Psoas muscle (tissue), 8 donors: ENCODE results near the gene TSC22D3. TPM values are rescaled to one million over a fixed set of nuclear protein-coding genes. Genes with fewer than 3 reads are reported as not detected.

Source experiments
- ATAC-seq, 4 donors: fragments of 200-7000 bp; cut with Tn5 transposase; one replicate each; pipeline ENCODE4 v1.9.1; 2020; ENCODE audit warnings: moderate library complexity in 3 of 4, mild to moderate bottlenecking in 2 of 4
- DNase-seq, 2 donors: peaks; one replicate each; pipeline ENCODE4 v3.0.0-alpha.2; 2020
- H3K27ac ChIP-seq: fragments of 200-600 bp; one replicate; pipeline ENCODE4 v1.8.0; 2022
- H3K27me3 ChIP-seq, 3 donors: fragments of 200-600 bp in 1 of 3; one replicate each; pipeline versions ENCODE4 v1.6.1 to v1.8.0; 2013 to 2022; ENCODE audit warnings: low read length in 2 of 3, mild to moderate bottlenecking in 2 of 3, moderate library complexity in 1 of 3; ENCODE audit not compliant: insufficient read depth in 3 of 3
- H3K36me3 ChIP-seq, 2 donors: fragments of 200-600 bp in 1 of 2; one replicate each; pipeline versions ENCODE4 v1.6.1 to v1.8.0; 2013 to 2022; ENCODE audit warnings: low read depth in 1 of 2, mild to moderate bottlenecking in 1 of 2, moderate library complexity in 1 of 2; ENCODE audit not compliant: insufficient read depth in 1 of 2
- H3K4me1 ChIP-seq: fragments of 200-600 bp; one replicate; pipeline ENCODE4 v1.8.0; 2022
- H3K4me3 ChIP-seq: fragments of 200-600 bp; one replicate; pipeline ENCODE4 v1.8.0; 2022; ENCODE audit warnings: mild to moderate bottlenecking
- H3K9me3 ChIP-seq: fragments of 200-600 bp; one replicate; pipeline ENCODE4 v1.8.0; 2022
- WGBS, 3 donors: extraction: QIAGEN DNeasy Blood & Tissue Kit; methylation state at CpG; one replicate each; pipeline versions ENCODE4 v1.1.6 to v1.1.7; 2013; 5-methylcytosine and 5-hydroxymethylcytosine counted together
- intact Hi-C, 2 donors: fragments of 100-400 bp; cut with DNase I; formaldehyde crosslinking; loops; one replicate each; pipeline versions ENCODE4 v1.11.0 to v1.14.2; 2022
- polyA plus RNA-seq, 3 donors: library from polyadenylated mRNA; stranded (reverse); fragments of 200-250 nt; gene quantifications; one replicate each; pipeline ENCODE4 v1.2.3, GENCODE V29; 2013
- total RNA-seq, 4 donors: library from RNA; stranded (reverse); fragmentation: NEBNext Ultra II Directional in 2 of 4; extraction: Animal tissue kit (Norgen Biotek cat#: 25700) in 2 of 4; gene quantifications; one replicate each; pipeline versions ENCODE4 v1.2.1 to v1.2.4, GENCODE V29; 2021 to 2023
- TF ChIP-seq, protein P1 (sequence below): fragments of 200-600 bp; IDR thresholded peaks from one replicate; pipeline ENCODE4 v1.8.0; 2022; ENCODE audit warnings: antibody characterized with exemption
- donor health status: healthy with polysubstance abuse.
- donor health status: DM: no; HTN: no; CAD: no; lungs with moderate emphysema.
- donor health status: Bipolar disorder and iron deficiency.
- donor health status: healthy.
- donor health status: DM: yes; HTN: yes; CAD: no.
- donor health status: DM: no; HTN: no; CAD: no.
- donor health status: DM: no; HTN: no; CAD: no.
- donor health status: DM: yes; HTN: yes; CAD: no.

TSC22D3 gene
- total and polyA plus RNA-seq, 7 donors: 23.7 to 1,236 (median 310) TPM

DNA sequence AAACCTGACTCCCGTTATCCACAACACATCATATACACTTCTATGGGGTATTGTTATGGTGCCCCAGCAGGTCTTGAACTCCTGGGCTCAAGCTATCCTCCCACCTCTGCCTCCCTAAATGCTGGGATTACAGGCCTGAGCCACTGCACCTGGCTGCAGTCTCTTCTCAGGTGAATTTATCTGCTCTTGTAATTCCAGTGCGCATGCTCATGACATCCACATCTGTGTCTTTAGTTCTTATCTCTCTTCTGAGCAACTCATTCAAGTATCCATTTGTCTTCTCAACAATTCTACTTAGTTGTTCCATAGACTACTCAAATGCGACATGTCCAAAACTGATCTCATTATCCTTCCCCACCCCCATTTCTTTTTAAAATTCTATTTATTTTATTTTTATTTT, 29.6 kb upstream of the TSC22D3 start:
- 86 to 90% (median 86%) methylated on average over 3 of the region's 3 CpGs for WGBS, 3 donors
- H3K27me3 ChIP-seq: peaks cover 0 to 22% (median 0%) of the 10 kb centered on the region in 3 donors
- ATAC-seq: no peak
- DNase-seq: no peak
- intact Hi-C loops: no loop called here
- H3K9me3 ChIP-seq: peaks cover 12% of the 10 kb centered on the region
- H3K4me1 ChIP-seq: no peaks in the 10 kb centered on the region
- H3K36me3 ChIP-seq: no peaks in the 10 kb centered on the region
- H3K4me3 ChIP-seq: no peak overlapping the region
- H3K27ac ChIP-seq: no peak overlapping the region
- TF ChIP-seq, protein P1, sequence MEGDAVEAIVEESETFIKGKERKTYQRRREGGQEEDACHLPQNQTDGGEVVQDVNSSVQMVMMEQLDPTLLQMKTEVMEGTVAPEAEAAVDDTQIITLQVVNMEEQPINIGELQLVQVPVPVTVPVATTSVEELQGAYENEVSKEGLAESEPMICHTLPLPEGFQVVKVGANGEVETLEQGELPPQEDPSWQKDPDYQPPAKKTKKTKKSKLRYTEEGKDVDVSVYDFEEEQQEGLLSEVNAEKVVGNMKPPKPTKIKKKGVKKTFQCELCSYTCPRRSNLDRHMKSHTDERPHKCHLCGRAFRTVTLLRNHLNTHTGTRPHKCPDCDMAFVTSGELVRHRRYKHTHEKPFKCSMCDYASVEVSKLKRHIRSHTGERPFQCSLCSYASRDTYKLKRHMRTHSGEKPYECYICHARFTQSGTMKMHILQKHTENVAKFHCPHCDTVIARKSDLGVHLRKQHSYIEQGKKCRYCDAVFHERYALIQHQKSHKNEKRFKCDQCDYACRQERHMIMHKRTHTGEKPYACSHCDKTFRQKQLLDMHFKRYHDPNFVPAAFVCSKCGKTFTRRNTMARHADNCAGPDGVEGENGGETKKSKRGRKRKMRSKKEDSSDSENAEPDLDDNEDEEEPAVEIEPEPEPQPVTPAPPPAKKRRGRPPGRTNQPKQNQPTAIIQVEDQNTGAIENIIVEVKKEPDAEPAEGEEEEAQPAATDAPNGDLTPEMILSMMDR: no peak

DNA sequence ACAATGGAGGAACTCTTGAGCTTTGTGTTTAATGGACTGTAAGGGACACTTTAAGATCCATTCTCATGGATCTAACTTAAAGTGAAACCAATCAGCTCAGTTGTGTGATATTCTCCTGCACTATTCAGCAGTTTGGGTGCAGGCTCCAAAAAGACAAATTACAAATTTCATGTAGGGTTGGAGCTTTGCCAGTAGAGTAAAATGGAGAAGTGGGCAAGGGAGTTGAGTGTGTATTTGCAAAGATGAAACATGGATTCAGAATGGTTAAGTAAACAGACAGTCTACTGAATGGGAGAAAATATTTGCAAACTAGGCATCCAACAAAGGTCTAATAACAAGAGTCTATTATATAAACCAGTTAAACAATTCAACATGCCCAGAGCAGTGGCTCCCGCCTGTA, 28.8 kb upstream of the TSC22D3 start:
- Histone ChIP-seq H3K9me3 (peaks cover 12% of the 10 kb centered on the region), H3K36me3 (no peaks in the 10 kb centered on the region), H3K27me3 (peaks cover 0 to 22% (median 0%) of the 10 kb centered on the region in 3 donors), H3K27ac (no peak overlapping the region), H3K4me3 (no peak overlapping the region), H3K4me1 (no peaks in the 10 kb centered on the region)
- no peak for DNase-seq
- intact Hi-C loops: no loop called here
- TF ChIP-seq, protein P1: no peak
- ATAC-seq: no peak
- WGBS, 3 donors: 70 to 82% (median 75%) methylated on average over 1 of the region's 1 CpG

DNA sequence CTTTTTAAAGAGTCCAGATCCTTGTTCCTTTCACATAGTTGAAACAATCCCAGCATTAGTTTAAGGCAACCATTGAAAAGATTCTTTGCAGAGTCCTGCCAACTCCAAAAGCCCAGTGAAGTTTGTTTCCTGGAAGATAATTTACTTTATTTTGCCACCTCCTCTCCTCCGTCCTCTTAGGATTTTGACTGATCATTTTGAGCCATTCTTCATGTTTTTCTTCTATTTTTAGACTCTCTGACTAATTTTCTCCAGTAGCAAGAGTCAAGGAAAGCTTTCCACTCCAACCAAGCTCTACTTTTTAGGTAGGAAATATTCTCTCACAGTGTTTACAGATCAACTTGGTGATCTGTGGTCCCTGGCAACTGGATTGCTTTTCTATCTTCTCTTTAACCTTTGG, 12.2 kb upstream of the TSC22D3 start:
- TF ChIP-seq, protein P1: no peak
- no peak for ATAC-seq
- Histone ChIP-seq H3K4me3 (no peak overlapping the region), H3K36me3 (no peaks in the 10 kb centered on the region), H3K9me3 (no peaks in the 10 kb centered on the region), H3K27ac (no peak overlapping the region), H3K4me1 (no peaks in the 10 kb centered on the region), H3K27me3 (peaks cover 0 to 19% (median 0%) of the 10 kb centered on the region in 3 donors)
- intact Hi-C loops: no loop called here
- WGBS, 3 donors: 7 to 22% (median 9%) methylated on average over 1 of the region's 1 CpG
- no peak for DNase-seq

DNA sequence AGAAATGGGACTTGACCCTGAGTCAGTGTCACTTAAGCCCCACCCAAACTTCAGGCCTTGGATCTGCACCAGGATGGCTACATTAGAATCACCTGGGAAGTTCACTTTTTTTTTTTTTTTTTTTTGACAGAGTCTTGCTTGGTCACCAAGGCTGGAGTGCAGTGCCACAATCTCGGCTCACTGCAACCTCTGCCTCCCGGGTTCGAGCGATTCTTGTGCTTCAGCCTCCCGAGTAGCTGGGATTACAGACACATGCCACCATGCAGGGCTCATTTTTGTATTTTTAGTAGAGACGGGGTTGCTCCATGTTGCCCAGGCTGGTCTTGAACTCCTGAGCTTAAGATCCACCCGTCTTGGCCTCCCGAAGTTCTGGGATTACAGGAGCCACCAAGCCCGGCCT, 4.9 kb upstream of the TSC22D3 start:
- intact Hi-C loops: no loop called here
- ATAC-seq: no peak
- no peak overlapping the region for H3K4me3 ChIP-seq
- DNase-seq: no peak
- no peaks in the 10 kb centered on the region for H3K36me3 ChIP-seq
- H3K4me1 ChIP-seq: peaks cover 6% of the 10 kb centered on the region
- no peak overlapping the region for H3K27ac ChIP-seq
- 81 to 93% (median 89%) methylated on average over 9 of the region's 9 CpGs for WGBS, 3 donors
- TF ChIP-seq, protein P1: no peak
- H3K9me3 ChIP-seq: no peaks in the 10 kb centered on the region
- peaks cover 0 to 15% (median 0%) of the 10 kb centered on the region in 3 donors for H3K27me3 ChIP-seq

DNA sequence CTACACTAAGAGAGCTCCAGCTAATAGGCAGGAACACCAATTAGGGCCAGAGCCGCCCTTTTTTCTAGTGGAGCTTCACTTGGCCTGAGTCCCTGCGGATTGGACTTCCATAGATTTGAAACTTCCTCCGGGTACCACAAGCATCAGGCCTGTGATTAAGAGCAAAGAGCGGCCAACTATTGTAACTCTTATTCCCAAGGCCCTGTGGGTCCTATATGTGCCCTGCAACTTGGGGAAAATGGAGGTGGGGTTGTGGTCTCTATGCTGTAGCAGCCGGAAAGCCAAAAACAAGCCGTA, 1.9 kb upstream of the TSC22D3 start, which contains the start of gene NCBP2L:
Gene NCBP2L (plus strand): TSS at position 198 of the 297 bp plus-strand sequence. CDS start 16,488 bp downstream, outside the sequence.
- intact Hi-C loops: loop anchor here (2.0 to 5.0 kb wide), 4 partner anchors 59 to 120 kb away; no protein-coding TSS in a partner anchor
- H3K9me3 ChIP-seq: no peaks in the 10 kb centered on the region
- DNase-seq (no peak), ATAC-seq (no peak)
- WGBS, 3 donors: 60 to 81% (median 69%) methylated on average over 6 of the region's 6 CpGs
- TF ChIP-seq, protein P1: no peak
- peak within 1 kb of the TSS; percentile 84 for H3K27ac ChIP-seq
- peaks cover 6% of the 10 kb centered on the region for H3K4me1 ChIP-seq
- H3K27me3 ChIP-seq: peaks cover 0 to 17% (median 0%) of the 10 kb centered on the region in 3 donors
- no peaks in the 10 kb centered on the region for H3K36me3 ChIP-seq
- peak within 1 kb of the TSS; percentile 72 for H3K4me3 ChIP-seq
